Osteocyte (in vitro differentiated cells): Measurements from ENCODE around the gene PRSS1. TPM values are rescaled to one million over a fixed set of nuclear protein-coding genes. Genes with fewer than 3 reads are reported as not detected.
"Not testable (repeated sequence)": the region's sequence is repeated elsewhere in the genome, so short reads cannot be mapped to it uniquely, and the experiment has no call there.

Experiments
- DNase-seq: peaks from one replicate; pipeline ENCODE4 v3.0.0; 2021; ENCODE audit warnings: mixed read lengths; ENCODE audit not compliant: unreplicated experiment; ENCODE audit errors: extremely low spot score
- H3K27ac Mint-ChIP-seq: one replicate; pipeline ENCODE4 v1.8.0; 2021; ENCODE audit warnings: mild to moderate bottlenecking, mixed read lengths; ENCODE audit not compliant: unreplicated experiment
- H3K27me3 Mint-ChIP-seq: one replicate; pipeline ENCODE4 v1.8.0; 2021; ENCODE audit warnings: mixed read lengths; ENCODE audit not compliant: unreplicated experiment
- H3K36me3 Mint-ChIP-seq: one replicate; pipeline ENCODE4 v1.8.0; 2021; ENCODE audit warnings: mixed read lengths; ENCODE audit not compliant: unreplicated experiment
- H3K4me1 Mint-ChIP-seq: one replicate; pipeline ENCODE4 v1.8.0; 2021; ENCODE audit warnings: mixed read lengths; ENCODE audit not compliant: unreplicated experiment
- H3K4me3 Mint-ChIP-seq: one replicate; pipeline ENCODE4 v1.8.0; 2021; ENCODE audit warnings: mild to moderate bottlenecking, moderate library complexity, mixed read lengths; ENCODE audit not compliant: unreplicated experiment
- H3K9me3 Mint-ChIP-seq: one replicate; pipeline ENCODE4 v1.8.0; 2021; ENCODE audit warnings: mixed read lengths; ENCODE audit not compliant: unreplicated experiment
- total RNA-seq: library from RNA; stranded (reverse); gene quantifications from 2 replicates; pipeline ENCODE4 v1.2.1, GENCODE V29; 2021
- TF ChIP-seq, protein P1 (sequence below): fragments of 200-600 bp; sonication (generic); IDR thresholded peaks from 2 replicates; pipeline ENCODE4 v1.5.0; 2021; ENCODE audit warnings: antibody characterized with exemption, mild to moderate bottlenecking, moderate library complexity

Gene PRSS1
- total RNA-seq, 1 donor from 2014 or later: not detected

DNA sequence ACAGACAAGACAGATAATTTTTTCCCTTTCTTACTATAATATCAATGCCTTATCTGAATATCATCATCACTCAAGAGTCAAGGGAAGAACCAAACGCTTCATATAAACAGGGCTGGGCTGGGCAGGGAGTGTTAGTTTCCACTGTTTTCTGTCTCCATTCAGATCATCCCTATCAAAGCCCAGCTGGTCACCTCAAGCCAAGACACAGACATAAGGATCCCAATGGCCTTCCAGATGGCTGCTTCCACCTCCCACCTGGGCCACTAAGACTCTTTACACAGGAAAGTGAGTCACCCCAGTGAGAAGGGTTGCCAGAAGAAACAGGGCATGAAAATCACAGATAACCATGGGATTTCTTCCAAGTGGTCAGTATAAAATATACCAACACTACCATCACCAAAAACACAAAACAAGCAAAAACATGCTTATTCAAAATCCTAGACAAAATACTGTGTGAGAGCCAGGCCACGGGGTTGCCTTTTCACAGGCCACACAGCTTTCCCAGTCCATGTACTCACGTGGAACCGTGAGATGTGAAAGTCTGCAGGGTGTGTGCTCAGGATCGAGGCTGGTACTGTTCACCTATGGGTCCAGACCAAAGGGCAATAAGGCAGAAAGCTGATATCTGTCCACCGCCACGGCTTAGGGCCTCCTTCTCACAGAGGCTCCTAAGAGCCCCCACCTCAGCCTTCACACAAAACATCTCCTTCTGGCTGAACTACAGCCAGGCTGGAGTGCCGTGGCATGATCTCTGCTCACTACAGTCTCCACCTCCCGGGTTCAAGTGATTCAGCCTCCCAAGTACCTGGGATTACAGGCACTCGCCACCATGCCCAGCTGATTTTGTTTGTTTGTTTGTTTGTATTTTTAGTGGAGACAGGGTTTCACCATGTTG, 5.7 kb downstream of the PRSS1 start:
- no peaks in the 10 kb centered on the region for H3K9me3 Mint-ChIP-seq
- no peak overlapping the region for H3K4me3 Mint-ChIP-seq
- no peak for DNase-seq
- no peaks in the 10 kb centered on the region for H3K36me3 Mint-ChIP-seq
- H3K4me1 Mint-ChIP-seq: no peaks in the 10 kb centered on the region
- H3K27me3 Mint-ChIP-seq: peaks cover 6% of the 10 kb centered on the region
- H3K27ac Mint-ChIP-seq: no peak overlapping the region
- TF ChIP-seq, protein P1, sequence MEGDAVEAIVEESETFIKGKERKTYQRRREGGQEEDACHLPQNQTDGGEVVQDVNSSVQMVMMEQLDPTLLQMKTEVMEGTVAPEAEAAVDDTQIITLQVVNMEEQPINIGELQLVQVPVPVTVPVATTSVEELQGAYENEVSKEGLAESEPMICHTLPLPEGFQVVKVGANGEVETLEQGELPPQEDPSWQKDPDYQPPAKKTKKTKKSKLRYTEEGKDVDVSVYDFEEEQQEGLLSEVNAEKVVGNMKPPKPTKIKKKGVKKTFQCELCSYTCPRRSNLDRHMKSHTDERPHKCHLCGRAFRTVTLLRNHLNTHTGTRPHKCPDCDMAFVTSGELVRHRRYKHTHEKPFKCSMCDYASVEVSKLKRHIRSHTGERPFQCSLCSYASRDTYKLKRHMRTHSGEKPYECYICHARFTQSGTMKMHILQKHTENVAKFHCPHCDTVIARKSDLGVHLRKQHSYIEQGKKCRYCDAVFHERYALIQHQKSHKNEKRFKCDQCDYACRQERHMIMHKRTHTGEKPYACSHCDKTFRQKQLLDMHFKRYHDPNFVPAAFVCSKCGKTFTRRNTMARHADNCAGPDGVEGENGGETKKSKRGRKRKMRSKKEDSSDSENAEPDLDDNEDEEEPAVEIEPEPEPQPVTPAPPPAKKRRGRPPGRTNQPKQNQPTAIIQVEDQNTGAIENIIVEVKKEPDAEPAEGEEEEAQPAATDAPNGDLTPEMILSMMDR: no peak

DNA sequence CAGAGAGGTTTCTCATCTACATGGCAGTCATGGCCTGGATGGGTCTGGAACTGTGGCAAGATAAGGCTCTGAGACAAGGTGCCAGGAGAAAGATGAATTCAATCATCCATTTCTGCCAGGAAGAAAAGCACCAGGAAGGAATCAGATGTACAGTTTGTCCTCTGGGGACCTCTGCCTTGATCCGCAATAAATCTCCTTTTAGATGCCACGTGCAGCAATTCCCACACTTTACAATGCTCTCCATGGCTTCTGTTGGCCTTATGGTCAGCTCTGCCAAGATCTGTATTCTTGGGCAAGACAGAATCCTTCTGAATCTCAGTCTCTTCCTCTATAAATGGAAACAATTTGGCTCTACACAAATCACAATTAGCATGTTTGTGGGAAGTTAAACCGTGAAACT, 9.0 kb downstream of the PRSS1 start:
- DNase-seq, H3K27ac Mint-ChIP-seq, H3K36me3 Mint-ChIP-seq, H3K9me3 Mint-ChIP-seq, H3K27me3 Mint-ChIP-seq, H3K4me1 Mint-ChIP-seq, H3K4me3 Mint-ChIP-seq: not testable (repeated sequence)

DNA sequence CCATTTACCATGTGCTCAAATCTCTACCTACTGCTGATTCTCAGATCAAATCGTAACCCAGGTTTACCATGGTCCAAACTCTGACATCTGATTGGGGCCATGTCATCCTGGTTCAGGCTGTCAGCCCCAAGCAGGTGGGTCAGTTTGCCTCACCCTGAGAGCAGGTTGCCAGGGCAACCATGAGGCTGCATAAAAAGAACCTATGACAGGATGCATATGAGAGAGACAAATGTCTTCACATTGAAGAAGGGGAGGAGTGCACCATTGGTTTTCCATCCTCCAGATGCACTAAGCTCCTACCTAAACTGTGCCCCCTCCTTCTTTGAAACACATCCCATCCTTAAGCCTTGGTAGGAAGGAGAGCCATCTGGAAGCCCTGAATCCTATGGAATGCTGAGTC, 10.2 kb downstream of the PRSS1 start:
- TF ChIP-seq, protein P1: no peak
- no peak for DNase-seq
- H3K27ac Mint-ChIP-seq: no peak overlapping the region
- H3K4me3 Mint-ChIP-seq: no peak overlapping the region
- no peaks in the 10 kb centered on the region for H3K9me3 Mint-ChIP-seq
- H3K4me1 Mint-ChIP-seq: no peaks in the 10 kb centered on the region
- peaks cover 5% of the 10 kb centered on the region for H3K27me3 Mint-ChIP-seq
- no peaks in the 10 kb centered on the region for H3K36me3 Mint-ChIP-seq

DNA sequence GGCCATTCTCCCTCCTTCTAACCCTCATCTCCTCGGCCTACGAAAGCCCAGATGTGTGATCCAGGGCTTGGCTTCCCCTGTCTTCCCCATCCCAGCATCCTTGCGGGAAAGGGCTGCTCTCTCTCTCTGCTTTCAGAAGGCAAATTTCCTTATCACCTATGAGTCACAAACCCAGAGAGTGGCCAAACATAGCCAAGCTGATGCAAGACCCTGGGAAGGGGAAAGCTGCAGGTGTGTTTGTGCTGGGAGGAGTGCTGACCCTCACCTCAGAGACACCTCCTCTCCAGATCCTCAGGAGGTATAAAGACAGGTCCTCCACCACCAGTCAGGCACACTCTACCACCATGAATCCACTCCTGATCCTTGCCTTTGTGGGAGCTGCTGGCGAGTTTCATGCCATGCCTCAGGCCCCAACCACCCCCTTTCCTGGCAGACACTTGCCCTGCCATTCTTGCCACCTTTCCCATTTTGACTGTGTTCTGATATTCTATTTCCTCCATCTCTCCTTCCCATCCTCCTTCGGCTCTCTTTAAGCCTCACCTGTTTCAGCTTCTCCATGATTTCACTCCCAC, 10.9 kb downstream of the PRSS1 start:
- Mint-ChIP-seq H3K36me3 (no peaks in the 10 kb centered on the region), H3K9me3 (no peaks in the 10 kb centered on the region), H3K27ac (no peak overlapping the region), H3K4me3 (no peak overlapping the region), H3K4me1 (no peaks in the 10 kb centered on the region), H3K27me3 (peaks cover 7% of the 10 kb centered on the region)
- no peak for DNase-seq
- TF ChIP-seq, protein P1: no peak

DNA sequence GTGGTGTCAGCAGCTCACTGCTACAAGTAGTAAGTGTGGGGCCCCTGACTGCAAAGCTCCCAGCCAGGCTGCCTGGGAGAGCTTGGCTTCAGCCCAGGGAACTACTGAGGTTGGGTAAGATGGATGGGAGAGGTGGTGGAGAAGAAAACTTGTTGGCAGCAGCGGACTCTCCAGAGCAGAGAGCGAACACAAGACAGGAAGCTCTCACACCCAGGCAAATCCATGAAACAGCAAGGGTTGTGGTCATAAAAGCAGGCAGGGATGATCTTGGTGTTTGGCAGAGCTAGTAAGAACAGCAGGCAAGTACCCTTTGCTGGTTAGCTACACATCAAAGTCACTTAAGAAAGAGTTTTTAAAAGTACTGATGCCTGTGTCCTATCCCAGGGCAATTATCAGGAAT, 12.3 kb downstream of the PRSS1 start:
- H3K4me3 Mint-ChIP-seq, DNase-seq, H3K4me1 Mint-ChIP-seq, H3K27me3 Mint-ChIP-seq, H3K9me3 Mint-ChIP-seq, H3K36me3 Mint-ChIP-seq, H3K27ac Mint-ChIP-seq: not testable (repeated sequence)

DNA sequence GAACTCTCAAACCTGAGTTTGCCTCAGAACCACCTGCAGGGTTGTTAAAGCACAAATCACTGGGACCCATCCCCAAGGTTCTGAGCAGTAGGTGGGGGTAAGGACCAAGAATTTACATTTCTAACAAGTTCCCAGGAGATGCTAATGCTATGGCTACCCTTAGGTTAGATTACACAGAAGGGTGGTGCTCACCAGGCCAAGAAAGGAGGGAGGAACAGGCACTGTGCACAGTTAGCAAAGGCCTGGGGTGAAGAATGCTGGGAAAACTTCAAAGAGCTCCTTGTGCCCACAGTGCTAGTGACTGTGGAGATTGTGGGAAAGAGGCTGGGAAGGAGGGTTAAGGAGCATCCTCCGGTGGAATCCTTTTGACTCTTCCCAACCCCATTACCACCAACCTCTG, 12.8 kb downstream of the PRSS1 start:
- H3K4me1 Mint-ChIP-seq: no peaks in the 10 kb centered on the region
- no peak for DNase-seq
- no peak overlapping the region for H3K27ac Mint-ChIP-seq
- no peaks in the 10 kb centered on the region for H3K9me3 Mint-ChIP-seq
- no peak overlapping the region for H3K4me3 Mint-ChIP-seq
- peaks cover 7% of the 10 kb centered on the region for H3K27me3 Mint-ChIP-seq
- TF ChIP-seq, protein P1: no peak
- H3K36me3 Mint-ChIP-seq: no peaks in the 10 kb centered on the region
